Measurements from ENCODE around the gene SELP. TPM values are rescaled to one million over a fixed set of nuclear protein-coding genes. Genes with fewer than 3 reads are reported as not detected.

SELP gene
- not detected in 2 replicates for total RNA-seq

DNA sequence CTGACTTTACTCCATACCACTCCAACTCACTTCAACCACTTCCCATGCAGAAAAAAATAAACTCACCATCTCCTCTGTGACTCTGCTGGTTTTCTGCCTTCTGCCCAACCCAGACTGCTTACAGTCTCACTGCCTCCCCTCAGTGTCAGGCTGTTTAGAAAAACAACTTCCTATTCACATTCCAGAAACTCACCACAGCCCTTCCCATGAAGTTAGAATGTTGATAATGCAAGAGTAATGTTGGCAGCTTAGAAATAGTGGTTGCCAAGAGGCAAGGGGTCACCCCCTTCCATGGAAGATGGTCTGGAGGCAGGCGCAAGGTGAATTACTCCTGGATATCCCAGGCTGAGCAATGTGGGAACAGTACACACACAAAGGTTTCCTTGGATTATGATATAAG, at the start of gene SELP:
Gene SELP (minus strand): TSS at position 119 of the 400 bp plus-strand sequence. CDS start 50 bp downstream, at position 69.

GRCh38 chr1:169586395-169587255, 43.3 kb downstream of the SELP start, which contains the start of gene F5:
Gene F5, minus strand, starts transcription at chr1:169586481. Its CDS starts 95 bp downstream, at chr1:169586386.

Other genes starting within 250 kb of the SELP start
- gene CCDC181, start 202.7 kb downstream of the SELP start, total RNA-seq: 0.34 and 0.47 TPM in 2 replicates
- gene SLC19A2, start 144.2 kb downstream of the SELP start, total RNA-seq: 4.4 and 6.3 TPM in 2 replicates
- gene F5, start 43.6 kb downstream of the SELP start, total RNA-seq: not detected in 2 replicates
- gene SELL, start 81.5 kb upstream of the SELP start, total RNA-seq: 0.09 and 0.16 TPM in 2 replicates
- not detected in 2 replicates for gene SELE, start 104.0 kb upstream of the SELP start, total RNA-seq
- gene METTL18, start 164.8 kb upstream of the SELP start, total RNA-seq: 6.5 and 9.0 TPM in 2 replicates